CD4-positive, alpha-beta T cell treated with Interleukin-2 at 100 ng/mL for 4 hours (primary cell): ENCODE results near the gene PIEZO1.
"Not testable (repeated sequence)": the region's sequence is repeated elsewhere in the genome, so short reads cannot be mapped to it uniquely, and the experiment has no call there.

Source experiments
- DNase-seq: peaks from one replicate; pipeline ENCODE4 v3.0.0-alpha.2; 2020; ENCODE audit warnings: low spot score

PIEZO1 gene

GRCh38 chr16:88672776-88673175, 112.2 kb downstream of the PIEZO1 start:
- DNase-seq = no peak

- no peak for DNase-seq
These were observed 113.2 kb downstream of the PIEZO1 start for GRCh38 chr16:88671806-88672205.

- DNase-seq = no peak
These were observed 115.0 kb downstream of the PIEZO1 start for GRCh38 chr16:88669980-88670379.

GRCh38 chr16:88669493-88669892, 115.5 kb downstream of the PIEZO1 start:
- DNase-seq = not testable (repeated sequence)

- DNase-seq = no peak
These were observed 117.6 kb downstream of the PIEZO1 start for GRCh38 chr16:88667461-88667860.

- DNase-seq = no peak
These were observed 119.5 kb downstream of the PIEZO1 start for GRCh38 chr16:88665570-88665969.
